ENCODE data around the gene CXXC4. TPM values are rescaled to one million over a fixed set of nuclear protein-coding genes. Genes with fewer than 3 reads are reported as not detected.
A peak's percentile ranks its signal among the peaks of the same experiment; 100 is the strongest.

CXXC4 gene
- total RNA-seq (10 to 100 TPM; 10.2 to 29.1 TPM), polyA plus RNA-seq (ENCODE audit: insufficient read length in 2 of 2) (10 to 100 TPM; 29.1 to 52.9 TPM)
- long read RNA-seq, donor 1, partial matches to known transcripts, result 0 of 3 reads
- long read RNA-seq, donor 1, other reads (novel, unspliced or antisense), result 0 of 3 reads
- long read RNA-seq, donor 2, partial matches to known transcripts, result 8 of 9 reads
- long read RNA-seq, donor 2, other reads (novel, unspliced or antisense), result 0 of 9 reads
- long read RNA-seq, donor 3, full-length matches to known transcripts, result 3 of 3 reads
- long read RNA-seq, donor 3, partial matches to known transcripts, result 0 of 3 reads
- long read RNA-seq, donor 3, other reads (novel, unspliced or antisense), result 0 of 3 reads
- long read RNA-seq, donor 4, full-length matches to known transcripts, result 2 of 2 reads
- long read RNA-seq, donor 4, partial matches to known transcripts, result 0 of 2 reads
- long read RNA-seq, donor 4, other reads (novel, unspliced or antisense), result 0 of 2 reads

- DNase-seq (ENCODE audit: low read depth in 4 of 6, low spot score in 6 of 6), result peak; percentile 78 to 98 (median 88)
- Histone ChIP-seq H3K27ac (ENCODE audit: low read depth, low read length) (peak within 1 kb of the TSS; percentile 91), H3K4me3 (ENCODE audit: low read depth, low read length) (peak within 1 kb of the TSS; percentile 64), H3K27me3 (ENCODE audit: control insufficient read depth, insufficient read depth, low read length) (no peaks in the 10 kb centered on the region), H3K4me1 (ENCODE audit: control insufficient read depth, insufficient read depth, low read length) (peaks cover 6% of the 10 kb centered on the region), H3K36me3 (ENCODE audit: control insufficient read depth, insufficient read depth, low read length) (no peaks in the 10 kb centered on the region), H3K9me3 (ENCODE audit: control insufficient read depth, insufficient read depth, low read length) (no peaks in the 10 kb centered on the region)
- 0% methylated on average over 15 of the region's 42 CpGs for WGBS (ENCODE audit: insufficient coverage)
Measured at GRCh38 chr4:104494822-104495559, at the start of gene CXXC4. Gene CXXC4, minus strand, starts transcription at chr4:104494894. Its CDS starts 3,092 bp downstream, at chr4:104491802.

DNA sequence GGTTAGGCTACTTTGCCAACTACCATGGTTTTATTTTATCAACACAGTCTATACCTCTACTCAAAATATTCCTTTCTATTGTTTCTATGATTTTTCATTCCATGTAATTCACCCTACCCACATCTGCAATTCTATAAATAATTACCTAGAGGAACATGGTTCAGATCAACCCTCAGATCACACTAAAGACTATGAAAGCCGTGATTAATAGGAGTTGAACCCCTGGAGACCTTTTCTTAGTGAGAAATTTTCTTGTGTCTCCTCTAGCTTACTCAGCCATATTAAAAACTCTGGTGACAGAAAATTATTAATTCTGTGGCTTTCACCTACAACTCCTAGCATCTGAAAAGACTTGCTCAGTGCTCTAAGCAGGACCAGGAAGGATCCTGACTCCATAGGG, 38.5 kb upstream of the CXXC4 start:
- H3K4me1 ChIP-seq (ENCODE audit: control insufficient read depth, insufficient read depth, low read length), result no peaks in the 10 kb centered on the region
- no peak for DNase-seq (ENCODE audit: low read depth in 4 of 6, low spot score in 6 of 6)
- no peaks in the 10 kb centered on the region for H3K36me3 ChIP-seq (ENCODE audit: control insufficient read depth, insufficient read depth, low read length)
- H3K4me3 ChIP-seq (ENCODE audit: low read depth, low read length), result no peak overlapping the region
- no peaks in the 10 kb centered on the region for H3K9me3 ChIP-seq (ENCODE audit: control insufficient read depth, insufficient read depth, low read length)
- no CpG with 5 or more reads among the region's 1 CpG for WGBS (ENCODE audit: insufficient coverage)
- no peak overlapping the region for H3K27ac ChIP-seq (ENCODE audit: low read depth, low read length)
- H3K27me3 ChIP-seq (ENCODE audit: control insufficient read depth, insufficient read depth, low read length), result no peaks in the 10 kb centered on the region

- WGBS (ENCODE audit: insufficient coverage), result 80% methylated on average over 1 of the region's 2 CpGs
- Histone ChIP-seq H3K9me3 (ENCODE audit: control insufficient read depth, insufficient read depth, low read length) (no peaks in the 10 kb centered on the region), H3K4me1 (ENCODE audit: control insufficient read depth, insufficient read depth, low read length) (no peaks in the 10 kb centered on the region), H3K4me3 (ENCODE audit: low read depth, low read length) (no peak overlapping the region), H3K27me3 (ENCODE audit: control insufficient read depth, insufficient read depth, low read length) (no peaks in the 10 kb centered on the region), H3K27ac (ENCODE audit: low read depth, low read length) (no peak overlapping the region), H3K36me3 (ENCODE audit: control insufficient read depth, insufficient read depth, low read length) (no peaks in the 10 kb centered on the region)
- no peak for DNase-seq (ENCODE audit: low read depth in 4 of 6, low spot score in 6 of 6)
Measured at GRCh38 chr4:104532677-104533076, 38.0 kb upstream of the CXXC4 start.

DNA sequence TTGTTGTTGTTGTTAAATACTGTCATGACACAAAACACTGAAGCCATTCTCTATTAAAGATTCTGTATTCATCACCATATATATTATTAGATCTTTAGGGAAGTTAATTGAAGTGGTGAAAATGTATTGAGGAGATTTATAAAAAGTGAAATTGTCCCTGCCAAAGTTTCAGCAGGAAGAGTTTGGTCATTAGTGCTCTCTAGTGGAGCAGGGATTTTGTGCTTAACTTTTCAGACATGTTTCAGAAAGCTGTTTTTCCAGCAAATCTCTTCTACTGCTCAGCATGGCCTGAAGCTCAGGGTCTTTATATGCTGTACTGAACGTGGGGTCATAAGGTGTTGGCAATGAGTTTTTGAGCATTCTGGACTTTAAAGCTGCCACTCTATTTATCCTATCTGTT, 36.7 kb upstream of the CXXC4 start:
- Histone ChIP-seq H3K36me3 (ENCODE audit: control insufficient read depth, insufficient read depth, low read length) (no peaks in the 10 kb centered on the region), H3K4me1 (ENCODE audit: control insufficient read depth, insufficient read depth, low read length) (no peaks in the 10 kb centered on the region), H3K27me3 (ENCODE audit: control insufficient read depth, insufficient read depth, low read length) (no peaks in the 10 kb centered on the region), H3K4me3 (ENCODE audit: low read depth, low read length) (no peak overlapping the region), H3K9me3 (ENCODE audit: control insufficient read depth, insufficient read depth, low read length) (no peaks in the 10 kb centered on the region), H3K27ac (ENCODE audit: low read depth, low read length) (no peak overlapping the region)
- WGBS (ENCODE audit: insufficient coverage), result no CpG with 5 or more reads among the region's 1 CpG
- peak in 5 of 6 donors; percentile 1 to 57 (median 5) for DNase-seq (ENCODE audit: low read depth in 4 of 6, low spot score in 6 of 6)

- H3K9me3 ChIP-seq (ENCODE audit: control insufficient read depth, insufficient read depth, low read length), result no peaks in the 10 kb centered on the region
- no peaks in the 10 kb centered on the region for H3K4me1 ChIP-seq (ENCODE audit: control insufficient read depth, insufficient read depth, low read length)
- peak in 1 of 6 donors; percentile 68 for DNase-seq (ENCODE audit: low read depth in 4 of 6, low spot score in 6 of 6)
- no peak overlapping the region for H3K27ac ChIP-seq (ENCODE audit: low read depth, low read length)
- H3K4me3 ChIP-seq (ENCODE audit: low read depth, low read length), result no peak overlapping the region
- no peaks in the 10 kb centered on the region for H3K36me3 ChIP-seq (ENCODE audit: control insufficient read depth, insufficient read depth, low read length)
- 95% methylated on average over 2 of the region's 2 CpGs for WGBS (ENCODE audit: insufficient coverage)
- H3K27me3 ChIP-seq (ENCODE audit: control insufficient read depth, insufficient read depth, low read length), result no peaks in the 10 kb centered on the region
Measured at GRCh38 chr4:104530426-104530825, 35.7 kb upstream of the CXXC4 start.

- Histone ChIP-seq H3K36me3 (ENCODE audit: control insufficient read depth, insufficient read depth, low read length) (no peaks in the 10 kb centered on the region), H3K27ac (ENCODE audit: low read depth, low read length) (no peak overlapping the region), H3K4me1 (ENCODE audit: control insufficient read depth, insufficient read depth, low read length) (no peaks in the 10 kb centered on the region), H3K9me3 (ENCODE audit: control insufficient read depth, insufficient read depth, low read length) (no peaks in the 10 kb centered on the region), H3K27me3 (ENCODE audit: control insufficient read depth, insufficient read depth, low read length) (no peaks in the 10 kb centered on the region), H3K4me3 (ENCODE audit: low read depth, low read length) (no peak overlapping the region)
- 100% methylated on average over 1 of the region's 1 CpG for WGBS (ENCODE audit: insufficient coverage)
- DNase-seq (ENCODE audit: low read depth in 4 of 6, low spot score in 6 of 6), result no peak
Measured at GRCh38 chr4:104524591-104524990, 29.9 kb upstream of the CXXC4 start.

DNA sequence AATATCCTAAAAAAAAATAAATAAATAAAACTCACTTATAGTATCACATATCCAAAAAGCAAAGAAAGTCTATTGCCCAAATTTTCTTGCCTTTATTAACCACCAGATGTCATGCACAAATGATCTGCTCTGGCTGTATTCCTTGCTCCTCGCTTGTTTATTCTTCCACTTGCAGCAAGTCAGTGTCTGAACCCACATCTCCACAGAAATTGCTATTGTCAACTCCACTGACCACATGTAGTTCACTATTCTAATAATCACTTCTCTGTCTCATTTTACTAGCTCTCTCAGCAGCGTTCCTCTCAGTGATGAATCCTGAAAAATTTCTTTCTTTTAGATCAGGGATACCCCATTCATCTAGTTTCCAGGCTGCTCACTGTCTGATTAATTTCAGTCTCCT, 29.3 kb upstream of the CXXC4 start:
- Histone ChIP-seq H3K36me3 (ENCODE audit: control insufficient read depth, insufficient read depth, low read length) (no peaks in the 10 kb centered on the region), H3K4me1 (ENCODE audit: control insufficient read depth, insufficient read depth, low read length) (no peaks in the 10 kb centered on the region), H3K27me3 (ENCODE audit: control insufficient read depth, insufficient read depth, low read length) (no peaks in the 10 kb centered on the region), H3K9me3 (ENCODE audit: control insufficient read depth, insufficient read depth, low read length) (no peaks in the 10 kb centered on the region), H3K4me3 (ENCODE audit: low read depth, low read length) (no peak overlapping the region), H3K27ac (ENCODE audit: low read depth, low read length) (no peak overlapping the region)
- DNase-seq (ENCODE audit: low read depth in 4 of 6, low spot score in 6 of 6), result no peak
- 30% methylated on average over 2 of the region's 2 CpGs for WGBS (ENCODE audit: insufficient coverage)

GRCh38 chr4:104519588-104519987, 24.9 kb upstream of the CXXC4 start:
- H3K27ac ChIP-seq (ENCODE audit: low read depth, low read length), result no peak overlapping the region
- H3K4me1 ChIP-seq (ENCODE audit: control insufficient read depth, insufficient read depth, low read length), result no peaks in the 10 kb centered on the region
- no peaks in the 10 kb centered on the region for H3K36me3 ChIP-seq (ENCODE audit: control insufficient read depth, insufficient read depth, low read length)
- H3K27me3 ChIP-seq (ENCODE audit: control insufficient read depth, insufficient read depth, low read length), result no peaks in the 10 kb centered on the region
- DNase-seq (ENCODE audit: low read depth in 4 of 6, low spot score in 6 of 6), result no peak
- no peak overlapping the region for H3K4me3 ChIP-seq (ENCODE audit: low read depth, low read length)
- no peaks in the 10 kb centered on the region for H3K9me3 ChIP-seq (ENCODE audit: control insufficient read depth, insufficient read depth, low read length)

GRCh38 chr4:104516884-104517283, 22.2 kb upstream of the CXXC4 start:
- no peak for DNase-seq (ENCODE audit: low read depth in 4 of 6, low spot score in 6 of 6)
- Histone ChIP-seq H3K27ac (ENCODE audit: low read depth, low read length) (no peak overlapping the region), H3K4me1 (ENCODE audit: control insufficient read depth, insufficient read depth, low read length) (no peaks in the 10 kb centered on the region), H3K36me3 (ENCODE audit: control insufficient read depth, insufficient read depth, low read length) (no peaks in the 10 kb centered on the region), H3K9me3 (ENCODE audit: control insufficient read depth, insufficient read depth, low read length) (no peaks in the 10 kb centered on the region), H3K27me3 (ENCODE audit: control insufficient read depth, insufficient read depth, low read length) (no peaks in the 10 kb centered on the region), H3K4me3 (ENCODE audit: low read depth, low read length) (no peak overlapping the region)

- no peak for DNase-seq (ENCODE audit: low read depth in 4 of 6, low spot score in 6 of 6)
- no peak overlapping the region for H3K27ac ChIP-seq (ENCODE audit: low read depth, low read length)
- WGBS (ENCODE audit: insufficient coverage), result no CpG with 5 or more reads among the region's 1 CpG
Measured at GRCh38 chr4:104508224-104508623, 13.5 kb upstream of the CXXC4 start.

More at GRCh38 chr4:104508224-104508623, 13.5 kb upstream of the CXXC4 start:
- no peaks in the 10 kb centered on the region for H3K4me1 ChIP-seq (ENCODE audit: control insufficient read depth, insufficient read depth, low read length)
- no peaks in the 10 kb centered on the region for H3K36me3 ChIP-seq (ENCODE audit: control insufficient read depth, insufficient read depth, low read length)
- H3K4me3 ChIP-seq (ENCODE audit: low read depth, low read length), result no peak overlapping the region
- no peaks in the 10 kb centered on the region for H3K27me3 ChIP-seq (ENCODE audit: control insufficient read depth, insufficient read depth, low read length)
- H3K9me3 ChIP-seq (ENCODE audit: control insufficient read depth, insufficient read depth, low read length), result no peaks in the 10 kb centered on the region
